Bone marrow (tissue), 2 donors: Measurements from ENCODE around the gene GLI1.

Experiments
- DNase-seq, 2 donors: peaks; one replicate each; lab custom pipeline; 2025; lab: John Stamatoyannopoulos, UW

Gene GLI1

DNA sequence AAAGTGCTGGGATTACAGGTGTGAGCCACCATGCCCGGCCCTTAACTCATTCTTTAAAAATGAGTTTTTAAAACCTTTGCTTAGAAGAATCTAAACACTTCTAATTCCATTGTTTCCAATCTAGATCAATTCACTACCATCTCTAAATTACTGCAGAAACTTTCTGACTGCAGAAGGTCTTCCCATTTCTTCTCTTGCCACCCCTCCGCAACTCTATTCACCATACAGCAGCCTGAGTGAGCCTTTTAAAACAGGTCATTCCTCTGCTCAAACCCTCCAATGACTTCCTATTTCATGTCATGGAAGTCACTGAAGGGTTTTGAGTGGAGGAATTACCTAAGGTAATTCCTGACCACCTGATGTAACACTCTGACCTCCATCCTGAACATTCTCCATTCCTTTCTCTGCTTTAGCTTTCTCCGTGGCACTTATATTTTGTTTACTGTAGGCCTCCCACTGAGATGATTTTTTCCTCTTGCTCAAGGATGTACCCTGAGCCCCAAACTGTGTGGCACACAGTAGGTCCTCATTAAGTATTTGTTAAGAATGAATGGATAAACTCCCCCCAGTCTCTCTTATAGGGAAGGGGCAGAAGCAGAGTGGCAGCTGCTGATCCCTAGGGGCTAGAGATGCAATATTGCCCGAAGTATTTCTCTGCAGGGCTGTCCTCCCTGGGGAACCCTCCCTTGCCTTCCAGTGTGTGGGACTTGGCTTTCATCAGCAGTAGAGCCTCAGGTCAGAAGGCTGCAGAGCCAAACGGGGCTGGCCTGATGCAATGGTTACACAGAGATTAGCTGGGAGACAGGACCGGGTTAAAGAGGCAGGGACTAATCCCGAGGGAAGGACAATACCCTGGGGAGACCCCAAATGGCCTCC lies 59.6 kb downstream of the GLI1 start:
- no peak for DNase-seq

DNA sequence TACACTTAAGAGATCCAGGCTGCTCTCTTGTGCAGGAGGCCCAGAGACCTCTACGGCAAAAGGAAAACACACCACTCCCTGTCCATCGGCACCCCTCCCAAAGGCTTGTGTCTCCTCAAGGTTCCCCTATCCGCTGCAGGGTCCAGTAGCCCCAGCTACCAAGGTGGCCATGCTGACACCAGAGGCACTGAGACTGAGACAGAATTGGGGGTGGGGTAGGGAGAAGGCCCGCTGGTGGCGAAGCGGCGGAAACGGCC lies 60.1 kb downstream of the GLI1 start:
- DNase-seq = no peak

DNA sequence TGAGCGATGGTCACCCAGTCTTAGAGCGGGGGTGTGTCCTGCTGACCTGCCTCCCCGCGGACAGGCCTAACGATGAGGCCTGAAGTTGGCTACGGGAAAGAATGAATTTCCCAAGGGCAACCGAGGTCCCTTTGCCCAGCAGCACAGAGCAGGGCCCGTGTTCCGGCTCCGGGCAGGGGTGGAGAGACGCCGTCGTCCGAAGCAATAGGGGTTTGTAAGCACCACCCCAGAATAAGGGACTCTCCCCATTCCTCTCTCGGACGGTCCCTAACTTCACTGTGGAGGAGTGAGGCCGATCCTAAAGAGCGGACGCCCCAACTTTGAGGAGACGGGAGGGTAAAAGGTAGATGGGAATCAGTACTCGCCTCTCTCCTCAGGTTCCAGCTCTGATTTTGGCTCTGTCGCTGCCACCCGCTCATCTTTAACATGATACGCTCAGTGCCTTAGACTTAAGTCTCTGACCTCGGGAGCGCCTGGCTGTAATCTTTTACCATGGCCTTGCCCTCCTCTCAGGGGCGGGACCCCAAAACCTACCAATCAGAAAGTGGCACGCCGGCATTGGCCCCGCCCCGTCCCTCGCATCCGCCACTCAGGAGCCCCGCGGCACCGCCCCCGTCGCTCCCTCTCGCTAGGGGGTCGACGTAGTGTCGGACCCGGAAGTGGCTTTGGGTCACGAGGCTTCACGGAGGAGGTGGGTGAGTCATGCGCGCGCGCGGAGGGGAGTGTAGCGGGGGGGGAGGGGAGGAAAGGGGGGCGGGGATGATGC lies 60.7 kb downstream of the GLI1 start, which contains the start of gene DDIT3:
TSS of gene DDIT3 (minus strand) at position 462 of the 766 bp plus-strand sequence. CDS start 3,108 bp downstream, outside the sequence.
- DNase-seq = peak; percentile 96 to 97

DNA sequence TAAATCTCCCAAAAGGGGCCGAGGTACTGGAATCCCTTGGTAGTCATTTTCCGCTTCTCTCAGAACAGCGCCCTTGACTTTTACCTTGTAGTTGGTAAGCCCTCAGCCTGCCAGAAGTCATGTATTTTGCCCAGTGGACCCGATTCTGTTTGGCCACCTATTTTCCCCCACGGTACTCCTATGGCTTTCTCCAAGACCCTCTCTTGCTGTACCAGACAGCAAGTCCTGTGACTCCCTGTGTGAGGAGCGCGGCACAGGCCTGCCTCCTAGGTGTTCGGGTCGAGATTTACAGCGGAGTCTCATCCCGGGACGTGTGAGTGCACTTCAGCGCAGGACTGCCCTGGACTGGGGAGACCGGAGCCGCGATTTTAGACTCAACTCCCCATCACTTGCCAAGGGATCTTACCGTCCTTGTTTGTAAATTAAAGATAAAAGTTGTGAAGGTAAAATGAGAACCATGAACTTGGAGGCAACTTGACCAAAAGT lies 62.0 kb downstream of the GLI1 start:
- no peak for DNase-seq
